ENCODE measurements around the gene PLPP4.

GRCh38 chr10:120517881-120518484 lies 61.0 kb downstream of the PLPP4 start:
- TF ChIP-seq CTCF (conservative IDR thresholded peaks at IDR 0.05; ENCODE audit: low read depth, low read length) (no peak), EZH2 (IDR thresholded peaks at IDR 0.05; ENCODE audit: low read length, unreplicated experiment) (no peak), EZH2phosphoT487 (IDR thresholded peaks at IDR 0.05; ENCODE audit: borderline replicate concordance, low read length) (no peak)

Data from PC-3 (cell line).